A673 (cell line): ENCODE measurements around the gene TM4SF18. TPM values are rescaled to one million over a fixed set of nuclear protein-coding genes. Genes with fewer than 3 reads are reported as not detected.
A peak's percentile ranks its signal among the peaks of the same experiment; 100 is the strongest.

ENCODE experiments used
- BruUV-seq: library from RNA; stranded (reverse); fragments of 400-500 nt; replicated peaks from 2 replicates; lab custom pipeline; 2021; lab: Mats Ljungman, UMichigan
- CTCF ChIA-PET: fragments of 300-600 bp; sonication (Branson Sonifier 250); formaldehyde crosslinking; loops from one replicate; lab custom pipeline; 2022; ENCODE audit warnings: antibody characterized with exemption; lab: Charles Lee
- POLR2A ChIA-PET: fragments of 300-600 bp; sonication (Branson Sonifier 250); formaldehyde crosslinking; loops from one replicate; lab custom pipeline; 2022; ENCODE audit warnings: antibody characterized with exemption; ENCODE audit not compliant: low non-redundant PET; lab: Charles Lee
- DNase-seq: peaks from one replicate; pipeline ENCODE4 v3.0.0-alpha.2; 2015; ENCODE audit warnings: low spot score
- H3K27ac ChIP-seq: fragments of 200-600 bp; sonication (generic); 2 replicates; pipeline ENCODE4 v1.5.1; 2016; ENCODE audit warnings: mixed run types, low read depth, mild to moderate bottlenecking, mixed read lengths, antibody characterized with exemption, low read length; ENCODE audit not compliant: poor library complexity, severe bottlenecking
- H3K27me3 ChIP-seq: fragments of 200-600 bp; sonication (generic); replicated peaks from 2 replicates; pipeline ENCODE4 v1.6.1; 2017; ENCODE audit warnings: mixed run types, low read depth, mild to moderate bottlenecking, mixed read lengths, antibody characterized with exemption, low read length; ENCODE audit not compliant: insufficient read depth, poor library complexity
- H3K36me3 ChIP-seq: fragments of 200-600 bp; sonication (generic); 2 replicates; pipeline ENCODE4 v1.6.1; 2016; ENCODE audit warnings: mixed run types, mild to moderate bottlenecking, mixed read lengths, antibody characterized with exemption, low read length; ENCODE audit not compliant: insufficient read depth, poor library complexity, severe bottlenecking
- H3K4me1 ChIP-seq: fragments of 200-600 bp; sonication (generic); 2 replicates; pipeline ENCODE4 v1.6.1; 2017; ENCODE audit warnings: mixed run types, mild to moderate bottlenecking, mixed read lengths, antibody characterized with exemption, low read length; ENCODE audit not compliant: insufficient read depth, poor library complexity, severe bottlenecking
- H3K4me3 ChIP-seq: fragments of 200-600 bp; sonication (generic); 2 replicates; pipeline ENCODE4 v1.5.1; 2016; ENCODE audit warnings: low read depth, mixed run types, mild to moderate bottlenecking, mixed read lengths, low read length; ENCODE audit not compliant: poor library complexity, severe bottlenecking
- H3K9me3 ChIP-seq: fragments of 200-600 bp; sonication (generic); 2 replicates; pipeline ENCODE4 v1.6.1; 2016; ENCODE audit warnings: mixed run types, low read depth, mild to moderate bottlenecking, mixed read lengths, antibody characterized with exemption, low read length; ENCODE audit not compliant: poor library complexity, severe bottlenecking
- CTCF ChIP-seq: fragments of 300-800, 200-600 bp; sonication (generic); conservative IDR thresholded peaks from 2 replicates; pipeline ENCODE4 v1.5.1; 2017; ENCODE audit warnings: low read depth, mild to moderate bottlenecking, antibody characterized with exemption, low read length, moderate library complexity, mixed read lengths
- EZH2 ChIP-seq: fragments of 200-600 bp; sonication (generic); IDR thresholded peaks from 2 replicates; pipeline ENCODE4 v1.6.1; 2017; ENCODE audit warnings: borderline replicate concordance, low read depth, mild to moderate bottlenecking, mixed read lengths, antibody characterized with exemption, low read length; ENCODE audit not compliant: poor library complexity, severe bottlenecking
- intact Hi-C: fragments of 100-400 bp; cut with micrococcal nuclease; formaldehyde crosslinking; loops from one replicate; pipeline ENCODE4 v1.10.0; 2022; ENCODE audit not compliant: unreplicated experiment
- total RNA-seq: library from RNA; stranded (reverse); gene quantifications from 2 replicates; pipeline ENCODE4 v1.2.3, GENCODE V29; 2021

Gene TM4SF18
- total RNA-seq, 1 experiment from 2014 or later: 1.5 TPM

- ChIA-PET POLR2A (no interaction called here), CTCF (no interaction called here)
- Histone ChIP-seq H3K27me3 (no peaks in the 10 kb centered on the region), H3K4me1 (peaks cover 26% of the 10 kb centered on the region), H3K36me3 (no peaks in the 10 kb centered on the region), H3K9me3 (no peaks in the 10 kb centered on the region), H3K27ac (no peak overlapping the region), H3K4me3 (no peak overlapping the region)
- TF ChIP-seq EZH2 (no peak), CTCF (no peak)
- no peak for DNase-seq
- no TSS peak for BruUV-seq
- intact Hi-C loops: loop anchor here (5.0 kb wide), 1 partner anchor 380 kb away; no protein-coding TSS in a partner anchor
Measured at GRCh38 chr3:149336925-149337324, 3.5 kb upstream of the TM4SF18 start.

DNA sequence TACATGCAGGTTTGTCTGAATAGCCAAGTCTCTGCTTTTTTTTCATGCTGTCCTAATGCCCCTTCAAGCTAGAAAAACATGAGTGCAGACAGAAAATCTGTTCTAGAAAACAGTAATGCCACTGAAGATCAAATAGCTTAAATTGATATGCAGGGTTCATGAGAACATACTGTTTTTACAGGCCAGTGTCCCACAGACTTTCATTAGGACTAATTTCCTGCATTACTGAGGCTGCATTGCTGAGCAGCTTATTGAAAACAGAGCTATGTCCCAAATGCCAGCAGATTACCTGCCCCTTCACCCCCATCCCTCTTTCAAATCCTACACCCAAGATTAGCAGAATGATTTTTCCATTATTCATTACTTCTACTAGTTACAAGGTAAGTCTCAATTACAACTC, 665 bp downstream of the TM4SF18 start:
- no TSS peak for BruUV-seq
- H3K4me1 ChIP-seq: peaks cover 18% of the 10 kb centered on the region
- DNase-seq: peak; percentile 24
- no peaks in the 10 kb centered on the region for H3K36me3 ChIP-seq
- no peak overlapping the region for H3K27ac ChIP-seq
- TF ChIP-seq EZH2 (no peak), CTCF (no peak)
- no peaks in the 10 kb centered on the region for H3K27me3 ChIP-seq
- intact Hi-C loops: no loop called here
- CTCF ChIA-PET: interaction anchor here (1.0 kb wide), 1 partner anchor 212 kb away, joined by 4 read pairs; no protein-coding TSS in a partner anchor
- no peak overlapping the region for H3K4me3 ChIP-seq
- H3K9me3 ChIP-seq: no peaks in the 10 kb centered on the region
- POLR2A ChIA-PET: no interaction called here

DNA sequence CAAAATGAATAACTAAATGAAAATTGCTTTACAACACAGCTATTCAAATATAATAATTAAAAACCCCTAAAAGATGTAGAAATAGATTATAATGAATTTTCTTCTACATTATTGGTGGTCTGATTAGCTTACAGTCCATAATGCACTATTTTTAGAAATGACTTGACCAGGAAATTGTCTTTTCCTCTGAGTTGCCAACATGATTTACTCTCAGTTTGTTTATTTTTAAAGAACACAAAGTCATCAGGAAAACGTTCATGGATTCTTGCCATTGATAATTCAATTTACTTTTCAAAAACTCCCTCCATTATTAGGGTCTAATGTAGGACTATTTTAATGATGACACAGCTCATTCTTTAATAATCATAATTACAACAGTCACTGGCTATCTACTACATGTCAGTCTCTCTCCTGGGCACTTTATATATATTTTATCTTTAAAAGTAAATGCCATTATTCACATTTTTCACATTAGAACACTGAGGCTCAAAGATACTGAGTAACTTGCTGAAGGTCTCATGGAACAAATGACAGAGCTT, 1.1 kb downstream of the TM4SF18 start:
- no peak for DNase-seq
- Histone ChIP-seq H3K27ac (no peak overlapping the region), H3K9me3 (no peaks in the 10 kb centered on the region), H3K36me3 (no peaks in the 10 kb centered on the region), H3K4me3 (no peak overlapping the region), H3K4me1 (peaks cover 18% of the 10 kb centered on the region), H3K27me3 (no peaks in the 10 kb centered on the region)
- no peak for TF ChIP-seq CTCF
- POLR2A ChIA-PET: no interaction called here
- CTCF ChIA-PET: no interaction called here
- intact Hi-C loops: no loop called here
- no TSS peak for BruUV-seq
